BLaER1 (cell line): ENCODE results near the gene TRIM23.

Source experiments
- H3K27ac ChIP-seq: shearing (Covaris generic); formaldehyde crosslinking; 2 replicates; pipeline ENCODE4 v1.8.1; 2022
- H3K27me3 ChIP-seq: shearing (Covaris generic); formaldehyde crosslinking; 2 replicates; pipeline ENCODE4 v1.8.1; 2022
- H3K36me3 ChIP-seq: shearing (Covaris generic); formaldehyde crosslinking; 2 replicates; pipeline ENCODE4 v1.8.1; 2022
- H3K4me1 ChIP-seq: shearing (Covaris generic); formaldehyde crosslinking; 2 replicates; pipeline ENCODE4 v1.8.1; 2022
- H3K4me2 ChIP-seq: shearing (Covaris generic); formaldehyde crosslinking; 2 replicates; pipeline ENCODE4 v1.8.1; 2022
- H3K4me3 ChIP-seq: shearing (Covaris generic); formaldehyde crosslinking; 2 replicates; pipeline ENCODE4 v1.8.1; 2022
- H3K9ac ChIP-seq: shearing (Covaris generic); formaldehyde crosslinking; 2 replicates; pipeline ENCODE4 v1.8.1; 2022
- H3K9me3 ChIP-seq: shearing (Covaris generic); formaldehyde crosslinking; 2 replicates; pipeline ENCODE4 v1.8.1; 2022
- H4K20me1 ChIP-seq: shearing (Covaris generic); formaldehyde crosslinking; 2 replicates; pipeline ENCODE4 v1.8.1; 2022
- Cebpa-rat ChIP-seq: shearing (Covaris generic); IDR thresholded peaks from 2 replicates; pipeline ENCODE4 v1.8.1; 2022

Gene TRIM23

GRCh38 chr5:65544473-65544872 lies 79.7 kb downstream of the TRIM23 start:
- no peaks in the 10 kb centered on the region for H3K27me3 ChIP-seq
- no peak overlapping the region for H3K4me2 ChIP-seq
- no peaks in the 10 kb centered on the region for H4K20me1 ChIP-seq
- no peaks in the 10 kb centered on the region for H3K9me3 ChIP-seq
- no peaks in the 10 kb centered on the region for H3K4me1 ChIP-seq
- H3K27ac ChIP-seq = no peak overlapping the region
- TF ChIP-seq Cebpa-rat = no peak
- H3K9ac ChIP-seq = no peak overlapping the region
- H3K36me3 ChIP-seq = peaks cover 96% of the 10 kb centered on the region
- no peak overlapping the region for H3K4me3 ChIP-seq

DNA sequence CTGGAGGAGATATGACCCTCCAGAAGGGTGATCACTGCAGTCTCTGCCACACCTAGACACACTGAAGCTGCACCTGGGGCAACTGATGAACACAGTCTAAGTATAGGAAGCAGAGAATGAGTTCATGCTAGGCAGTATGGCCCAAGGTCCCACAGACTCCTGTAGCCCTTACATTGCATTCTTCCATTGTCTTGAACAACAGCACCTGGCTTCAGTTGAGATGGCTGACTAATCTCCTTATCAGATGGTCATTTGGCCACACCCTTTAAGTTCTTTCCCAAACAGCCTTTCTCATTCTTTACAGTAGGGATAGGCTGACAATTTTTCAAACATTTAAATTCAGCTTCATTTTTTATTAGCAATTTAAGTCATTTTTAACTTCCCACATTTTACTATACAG lies 84.3 kb downstream of the TRIM23 start:
- H3K4me2 ChIP-seq = no peak overlapping the region
- no peak for TF ChIP-seq Cebpa-rat
- H3K36me3 ChIP-seq = peaks cover 84% of the 10 kb centered on the region

More for the DNA sequence above, 84.3 kb downstream of the TRIM23 start:
- Histone ChIP-seq H3K9me3 (no peaks in the 10 kb centered on the region), H3K9ac (no peak overlapping the region), H4K20me1 (no peaks in the 10 kb centered on the region), H3K4me3 (no peak overlapping the region), H3K27ac (no peak overlapping the region), H3K27me3 (no peaks in the 10 kb centered on the region), H3K4me1 (no peaks in the 10 kb centered on the region)
